ENCODE data around the gene CCL22. TPM values are rescaled to one million over a fixed set of nuclear protein-coding genes. Genes with fewer than 3 reads are reported as not detected.

CCL22 gene
- total and polyA plus RNA-seq, 2 of the 4 experiments (the other 2 are of a cell fraction), result not detected

- Histone ChIP-seq H2AK9ac (replicated peaks; ENCODE audit: low read depth, low read length, poor library complexity) (no peak overlapping the region), H3K27me3 (ENCODE audit: control insufficient read depth, insufficient read depth, low read length) (peaks cover 5% of the 10 kb centered on the region), H3K36me3 (ENCODE audit: control insufficient read depth, insufficient read depth, low read length) (no peaks in the 10 kb centered on the region), H4K8ac (ENCODE audit: low read depth in 2 of 2, low read length in 2 of 2) (no peak overlapping the region), H4K5ac (ENCODE audit: low read depth, low read length) (no peak overlapping the region), H3K56ac (ENCODE audit: extremely low read depth, insufficient read depth, low read length) (no peak overlapping the region), H3K23ac (ENCODE audit: low read depth, low read length) (no peak overlapping the region), H3K4me2 (ENCODE audit: low read depth, low read length) (no peak overlapping the region), H2BK5ac (ENCODE audit: low read depth, low read length, poor library complexity, severe bottlenecking) (no peak overlapping the region), H3K9me1 (ENCODE audit: insufficient read depth, low read length) (no peaks in the 10 kb centered on the region), H3K4ac (ENCODE audit: low read depth, low read length) (no peak overlapping the region), H4K91ac (ENCODE audit: insufficient read depth, low read depth, low read length) (no peak overlapping the region), H2BK120ac (ENCODE audit: low read depth, low read length) (no peak overlapping the region), H3K4me3 (ENCODE audit: insufficient read depth, low read depth, low read length) (no peak overlapping the region), H4K20me1 (ENCODE audit: insufficient read depth, low read length) (no peaks in the 10 kb centered on the region), H3K18ac (ENCODE audit: low read depth, low read length) (no peak overlapping the region), H2AK5ac (ENCODE audit: low read depth, low read length) (no peak overlapping the region), H3K4me1 (ENCODE audit: control insufficient read depth, insufficient read depth, low read length) (peaks cover 7% of the 10 kb centered on the region; the same call in 1 of the 2 replicates), H3K9me3 (ENCODE audit: control insufficient read depth, insufficient read depth, low read length) (no peaks in the 10 kb centered on the region), H3K14ac (replicated peaks; ENCODE audit: low read depth, low read length) (no peak overlapping the region), H2BK20ac (ENCODE audit: low read depth, low read length) (no peak overlapping the region), H2AFZ (replicated peaks; ENCODE audit: low read length, poor library complexity) (peak overlapping the region; percentile 33), H3K27ac (ENCODE audit: insufficient read depth, low read length) (no peak overlapping the region), H3K79me1 (ENCODE audit: low read depth in 1 of 2, low read length in 2 of 2) (no peaks in the 10 kb centered on the region), H3K9ac (ENCODE audit: low read depth, low read length) (no peak overlapping the region), H2BK15ac (ENCODE audit: low read depth, low read length) (no peak overlapping the region)
- intact Hi-C loops (cut with micrococcal nuclease), result no loop called here
- ATAC-seq (ENCODE audit: low read depth), result no peak
- WGBS, 2 experiments (ENCODE audit: extremely low coverage in 2 of 2, insufficient read length in 1 of 2), result 44% methylated on average over 4 of the region's 8 CpGs; no CpG with 5 or more reads in 1 of the 2 experiments
- POLR2A ChIA-PET (ENCODE audit: unreplicated experiment), result no interaction called here
- no TSS peak for BruUV-seq (replicated peaks)
- DNase-seq, result peak; percentile 11
- CTCF ChIA-PET, result no interaction called here
- no peak for TF ChIP-seq MXI1 (IDR thresholded peaks at IDR 0.05; ENCODE audit: borderline replicate concordance, low read depth, low read length)
- TF ChIP-seq MAZ (IDR thresholded peaks at IDR 0.05; ENCODE audit: borderline replicate concordance, low read depth, low read length), result no peak
- TF ChIP-seq FOS (IDR thresholded peaks at IDR 0.05; ENCODE audit: low read depth, low read length), result no peak
- no peak for TF ChIP-seq BHLHE40 (IDR thresholded peaks at IDR 0.05; ENCODE audit: low read depth, low read length)
- no peak for TF ChIP-seq MAFK (IDR thresholded peaks at IDR 0.05; ENCODE audit: low read depth, low read length)
- TF ChIP-seq CHD1 (IDR thresholded peaks at IDR 0.05; ENCODE audit: low read depth, low read length), result no peak
- TF ChIP-seq ELK1 (IDR thresholded peaks at IDR 0.05; ENCODE audit: borderline replicate concordance, low read depth, low read length), result no peak
- no peak for TF ChIP-seq RAD21 (IDR thresholded peaks at IDR 0.05; ENCODE audit: low read length)
- TF ChIP-seq USF2 (IDR thresholded peaks at IDR 0.05; ENCODE audit: low read depth, low read length), result no peak
- TF ChIP-seq RCOR1 (IDR thresholded peaks at IDR 0.05; ENCODE audit: insufficient replicate concordance, low read length), result no peak
- no peak for TF ChIP-seq RFX5 (IDR thresholded peaks at IDR 0.05; ENCODE audit: low read depth, low read length)
- in situ Hi-C loops (cut with MboI; ENCODE audit: low sequenced_read_pairs), result no loop called here
- dilution Hi-C loops (cut with HindIII; ENCODE audit: low sequenced_read_pairs, unreplicated experiment), result no loop called here
These were observed 22.3 kb downstream of the CCL22 start for GRCh38 chr16:57380671-57381462.

Measured in IMR-90 (cell line).